Tibial nerve (tissue), 4 donors: Measurements from ENCODE around the gene C2CD5. TPM values are rescaled to one million over a fixed set of nuclear protein-coding genes. Genes with fewer than 3 reads are reported as not detected.

Experiments used
- DNase-seq, 2 donors: peaks; one replicate each; pipeline ENCODE4 v3.0.0-alpha.2; 2019; ENCODE audit warnings: low spot score in 2 of 2
- H3K27ac ChIP-seq, 4 donors: fragments of 200-600 bp; sonication (generic) in 3 of 4; one replicate each; pipeline ENCODE4 v1.5.1; 2017 to 2019; ENCODE audit warnings: mild to moderate bottlenecking in 1 of 4
- H3K27me3 ChIP-seq, 2 donors: fragments of 200-600 bp; sonication (generic) in 1 of 2; one replicate each; pipeline versions ENCODE4 v1.5.1 to v1.6.0; 2017 to 2019
- H3K36me3 ChIP-seq, 3 donors: fragments of 200-600 bp; sonication (generic); one replicate each; pipeline ENCODE4 v1.5.1; 2018 to 2019
- H3K4me1 ChIP-seq, 4 donors: fragments of 200-600 bp; sonication (generic) in 3 of 4; one replicate each; pipeline ENCODE4 v1.5.1; 2017 to 2019
- H3K4me3 ChIP-seq, 4 donors: fragments of 200-600 bp; sonication (generic) in 3 of 4; one replicate each; pipeline ENCODE4 v1.5.1; 2017 to 2019; ENCODE audit warnings: mild to moderate bottlenecking in 1 of 4, moderate library complexity in 1 of 4
- H3K9me3 ChIP-seq, 4 donors: fragments of 200-600 bp; sonication (generic) in 3 of 4; one replicate each; pipeline ENCODE4 v1.5.1; 2017 to 2019
- CTCF ChIP-seq, 5 experiments: fragments of 200-600 bp in 3 of 5; fragments of 450-650 bp in 2 of 5; sonication (generic) in 3 of 5; IDR thresholded peaks; one replicate each; pipeline ENCODE4 v1.5.1; 2016 to 2019; ENCODE audit warnings: antibody characterized with exemption in 5 of 5, mild to moderate bottlenecking in 3 of 5, moderate library complexity in 2 of 5
- EP300 ChIP-seq, 2 donors: sonication (generic); formaldehyde crosslinking; IDR thresholded peaks; one replicate each; pipeline ENCODE4 v1.6.1; 2017; ENCODE audit warnings: antibody characterized with exemption in 2 of 2, mild to moderate bottlenecking in 1 of 2
- POLR2A ChIP-seq, 2 donors: fragments of 450-650 bp; IDR thresholded peaks; one replicate each; pipeline ENCODE4 v1.6.1; 2017; ENCODE audit warnings: antibody characterized with exemption in 2 of 2, mild to moderate bottlenecking in 2 of 2, moderate library complexity in 2 of 2
- WGBS, 2 donors: methylation state at CpG; one replicate each; pipeline ENCODE4 v1.1.5; 2018; 5-methylcytosine and 5-hydroxymethylcytosine counted together
- total RNA-seq, 4 donors: library from RNA; depleted of rRNA; stranded (reverse); fragments of >200 nt; gene quantifications; one replicate each; pipeline ENCODE4 v1.1.0, GENCODE V29; 2016

C2CD5 gene
- total RNA-seq, 4 donors from 2014 or later: 49.2 to 63.8 (median 52.5) TPM

- no peak for DNase-seq
- WGBS, 2 donors: 94% methylated on average over 1 of the region's 1 CpG
- Histone ChIP-seq H3K9me3 (peaks cover 0 to 3% (median 1%) of the 10 kb centered on the region in 4 donors), H3K27ac (no peak overlapping the region), H3K4me3 (no peak overlapping the region), H3K27me3 (no peaks in the 10 kb centered on the region), H3K4me1 (peaks cover 0 to 49% (median 16%) of the 10 kb centered on the region in 4 donors), H3K36me3 (peaks cover 0 to 41% (median 6%) of the 10 kb centered on the region in 3 donors)
- TF ChIP-seq POLR2A (IDR thresholded peaks at IDR 0.05): no peak
- TF ChIP-seq CTCF (IDR thresholded peaks at IDR 0.05): no peak
These were observed 9.3 kb downstream of the C2CD5 start for GRCh38 chr12:22535038-22535437.

GRCh38 chr12:22533155-22533554, 11.2 kb downstream of the C2CD5 start:
- Histone ChIP-seq H3K27me3 (no peaks in the 10 kb centered on the region), H3K4me3 (no peak overlapping the region), H3K27ac (no peak overlapping the region), H3K4me1 (peaks cover 0 to 32% (median 9%) of the 10 kb centered on the region in 4 donors), H3K36me3 (peaks cover 0 to 46% (median 6%) of the 10 kb centered on the region in 3 donors), H3K9me3 (peaks cover 0 to 3% (median 1%) of the 10 kb centered on the region in 4 donors)
- DNase-seq: no peak
- TF ChIP-seq POLR2A (IDR thresholded peaks at IDR 0.05) (no peak), EP300 (IDR thresholded peaks at IDR 0.05) (no peak), CTCF (IDR thresholded peaks at IDR 0.05) (no peak)
- WGBS, 2 donors: 93 to 98% methylated on average over 4 of the region's 4 CpGs

- Histone ChIP-seq H3K27me3 (no peaks in the 10 kb centered on the region), H3K4me1 (peaks cover 0 to 24% (median 5%) of the 10 kb centered on the region in 4 donors), H3K9me3 (peaks cover 0 to 3% (median 1%) of the 10 kb centered on the region in 4 donors), H3K4me3 (no peak overlapping the region), H3K36me3 (peaks cover 0 to 48% (median 6%) of the 10 kb centered on the region in 3 donors), H3K27ac (no peak overlapping the region)
- no peak for TF ChIP-seq POLR2A (IDR thresholded peaks at IDR 0.05)
- no peak for TF ChIP-seq EP300 (IDR thresholded peaks at IDR 0.05)
- no peak for TF ChIP-seq CTCF (IDR thresholded peaks at IDR 0.05)
- no peak for DNase-seq
- WGBS, 2 donors: 93 to 97% methylated on average over 4 of the region's 4 CpGs
These were observed 12.0 kb downstream of the C2CD5 start for GRCh38 chr12:22532317-22532716.

- peaks cover 0 to 54% (median 6%) of the 10 kb centered on the region in 3 donors for H3K36me3 ChIP-seq
- WGBS, 2 donors: 95 to 98% methylated on average over 2 of the region's 2 CpGs
These were observed 13.1 kb downstream of the C2CD5 start for GRCh38 chr12:22531205-22531604.

More at GRCh38 chr12:22531205-22531604, 13.1 kb downstream of the C2CD5 start:
- Histone ChIP-seq H3K9me3 (peaks cover 0 to 3% (median 0%) of the 10 kb centered on the region in 4 donors), H3K4me1 (peaks cover 0 to 12% (median under 1%) of the 10 kb centered on the region in 4 donors), H3K27ac (no peak overlapping the region), H3K4me3 (no peak overlapping the region), H3K27me3 (no peaks in the 10 kb centered on the region)
- TF ChIP-seq POLR2A (IDR thresholded peaks at IDR 0.05) (no peak), CTCF (IDR thresholded peaks at IDR 0.05) (no peak), EP300 (IDR thresholded peaks at IDR 0.05) (no peak)
- DNase-seq: no peak
